ENCODE data around the gene ULK2.

The ULK2 gene

GRCh38 chr17:19883537-19884215 is 15.9 kb upstream of the ULK2 start:
- TF ChIP-seq CREB1 (IDR thresholded peaks at IDR 0.05; ENCODE audit: low read depth) (no peak), REST (IDR thresholded peaks at IDR 0.05; ENCODE audit: low read depth) (no peak), FOXM1 (IDR thresholded peaks at IDR 0.05; ENCODE audit: borderline replicate concordance, low read depth) (no peak), CEBPB (IDR thresholded peaks at IDR 0.05) (no peak), YY1 (IDR thresholded peaks at IDR 0.05; ENCODE audit: low read depth) (no peak), EP300 (IDR thresholded peaks at IDR 0.05; ENCODE audit: borderline replicate concordance) (no peak), RAD21 (IDR thresholded peaks at IDR 0.05; ENCODE audit: low read depth) (no peak), ZBTB7A (IDR thresholded peaks at IDR 0.05; ENCODE audit: low read depth) (no peak), TEAD4 (IDR thresholded peaks at IDR 0.05) (no peak), MAX (IDR thresholded peaks at IDR 0.05) (no peak), NFIC (IDR thresholded peaks at IDR 0.05) (no peak), TAF1 (IDR thresholded peaks at IDR 0.05; ENCODE audit: low read depth) (no peak), TCF12 (IDR thresholded peaks at IDR 0.05; ENCODE audit: low read depth) (no peak)
- TF ChIP-seq, protein P1, sequence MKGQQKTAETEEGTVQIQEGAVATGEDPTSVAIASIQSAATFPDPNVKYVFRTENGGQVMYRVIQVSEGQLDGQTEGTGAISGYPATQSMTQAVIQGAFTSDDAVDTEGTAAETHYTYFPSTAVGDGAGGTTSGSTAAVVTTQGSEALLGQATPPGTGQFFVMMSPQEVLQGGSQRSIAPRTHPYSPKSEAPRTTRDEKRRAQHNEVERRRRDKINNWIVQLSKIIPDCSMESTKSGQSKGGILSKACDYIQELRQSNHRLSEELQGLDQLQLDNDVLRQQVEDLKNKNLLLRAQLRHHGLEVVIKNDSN (IDR thresholded peaks at IDR 0.05) = no peak

DNA sequence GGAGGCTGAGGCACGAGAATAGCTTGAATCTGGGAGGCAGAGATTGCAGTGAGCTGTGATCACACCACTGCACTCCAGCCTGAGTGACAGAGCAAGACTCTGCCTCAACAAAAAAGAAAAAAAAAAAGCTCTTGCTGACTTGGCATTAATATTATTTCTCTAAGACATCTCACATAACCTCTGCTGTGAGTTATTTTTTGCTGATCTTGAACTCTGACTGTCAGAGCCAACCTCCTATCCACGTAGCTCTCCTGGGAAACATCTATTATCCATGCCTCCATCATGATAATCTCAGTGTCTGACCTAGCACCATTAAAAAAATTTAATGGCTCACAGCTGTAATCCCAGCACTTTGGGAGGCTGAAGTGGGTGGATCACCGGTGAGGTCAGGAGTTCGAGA is 12.7 kb upstream of the ULK2 start:
- TF ChIP-seq REST (IDR thresholded peaks at IDR 0.05; ENCODE audit: low read depth) (no peak), CEBPB (IDR thresholded peaks at IDR 0.05) (no peak), TAF1 (IDR thresholded peaks at IDR 0.05; ENCODE audit: low read depth) (no peak), FOXM1 (IDR thresholded peaks at IDR 0.05; ENCODE audit: borderline replicate concordance, low read depth) (no peak)

DNA sequence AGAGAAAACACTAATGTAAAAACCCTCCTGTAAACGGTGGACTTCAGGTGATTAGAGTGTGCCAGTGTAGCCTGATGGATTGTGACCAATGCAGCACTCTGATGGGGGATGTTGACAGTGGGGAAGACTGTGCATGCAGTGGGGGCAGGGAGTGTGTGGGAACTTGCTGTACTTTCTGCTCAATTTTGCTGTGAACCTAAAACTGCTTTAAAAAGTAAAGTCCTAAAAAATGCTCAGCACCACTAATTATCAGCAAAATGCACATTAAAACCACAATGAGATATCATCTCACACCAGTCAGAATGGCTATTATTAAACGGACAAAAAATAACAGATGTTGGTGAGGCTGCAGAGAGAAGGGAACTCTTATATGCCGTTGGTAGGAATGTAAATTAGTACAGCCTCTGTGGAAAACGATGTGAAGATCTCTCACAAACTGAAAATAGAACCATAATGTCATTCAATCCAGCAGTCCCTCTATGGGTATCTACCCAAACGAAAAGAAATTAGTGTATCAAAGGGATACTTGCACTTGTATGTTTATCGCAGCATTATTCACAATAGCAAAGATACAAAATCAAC is 9.7 kb upstream of the ULK2 start:
- TF ChIP-seq YY1 (IDR thresholded peaks at IDR 0.05; ENCODE audit: low read depth) = no peak
- TF ChIP-seq, protein P1 (IDR thresholded peaks at IDR 0.05) = no peak
- no peak for TF ChIP-seq TAF1 (IDR thresholded peaks at IDR 0.05; ENCODE audit: low read depth)
- no peak for TF ChIP-seq EGR1 (IDR thresholded peaks at IDR 0.05)
- TF ChIP-seq TCF12 (IDR thresholded peaks at IDR 0.05; ENCODE audit: low read depth) = no peak
- no peak for TF ChIP-seq RAD21 (IDR thresholded peaks at IDR 0.05; ENCODE audit: low read depth)

GRCh38 chr17:19876529-19877161 is 8.9 kb upstream of the ULK2 start:
- TF ChIP-seq EP300 (IDR thresholded peaks at IDR 0.05; ENCODE audit: borderline replicate concordance) (no peak), CREB1 (IDR thresholded peaks at IDR 0.05; ENCODE audit: low read depth) (no peak), YY1 (IDR thresholded peaks at IDR 0.05; ENCODE audit: low read depth) (no peak), TCF12 (IDR thresholded peaks at IDR 0.05; ENCODE audit: low read depth) (no peak), TEAD4 (IDR thresholded peaks at IDR 0.05) (no peak), MAX (IDR thresholded peaks at IDR 0.05) (no peak)

- TF ChIP-seq EGR1 (IDR thresholded peaks at IDR 0.05) (no peak), CEBPB (IDR thresholded peaks at IDR 0.05) (no peak), TCF12 (IDR thresholded peaks at IDR 0.05; ENCODE audit: low read depth) (no peak), EP300 (IDR thresholded peaks at IDR 0.05; ENCODE audit: borderline replicate concordance) (no peak), CREB1 (IDR thresholded peaks at IDR 0.05; ENCODE audit: low read depth) (no peak), TEAD4 (IDR thresholded peaks at IDR 0.05) (no peak), NFIC (IDR thresholded peaks at IDR 0.05) (no peak), FOXM1 (IDR thresholded peaks at IDR 0.05; ENCODE audit: borderline replicate concordance, low read depth) (no peak), TAF1 (IDR thresholded peaks at IDR 0.05; ENCODE audit: low read depth) (no peak), RAD21 (IDR thresholded peaks at IDR 0.05; ENCODE audit: low read depth) (no peak), REST (IDR thresholded peaks at IDR 0.05; ENCODE audit: low read depth) (no peak), MAX (IDR thresholded peaks at IDR 0.05) (no peak), ZBTB7A (IDR thresholded peaks at IDR 0.05; ENCODE audit: low read depth) (no peak)
- TF ChIP-seq, protein P1 (IDR thresholded peaks at IDR 0.05) = no peak
Measured at GRCh38 chr17:19874256-19874655, 6.5 kb upstream of the ULK2 start.

Measured in Ishikawa (cell line).